HEK293 (cell line): ENCODE results near the gene LCE6A.

Experiments
- CTCF ChIA-PET: fragments of 350-600 bp; formaldehyde crosslinking; extraction: SDS; loops from one replicate; lab custom pipeline; 2021; ENCODE audit warnings: antibody characterized with exemption; lab: Yijun Ruan, JAX
- POLR2A ChIA-PET: fragments of 300-600 bp; formaldehyde crosslinking; extraction: SDS; loops from one replicate; lab custom pipeline; 2020; ENCODE audit warnings: antibody characterized with exemption, inconsistent platforms; lab: Yijun Ruan, JAX
- H3K27ac ChIP-seq: fragments of 200-500 bp; sonication (Bioruptor generic); 2 replicates; pipeline ENCODE4 v1.5.1; 2014; ENCODE audit warnings: low read depth, low read length, control low read depth, inconsistent platforms; ENCODE audit errors: extremely low read depth
- H3K36me3 ChIP-seq, 2 experiments: fragments of 200-500 bp in 1 of 2; sonication (Bioruptor generic) in 1 of 2; 1 replicate in 1 of 2; 2 replicates in 1 of 2; pipeline ENCODE4 v1.5.1; 2014 to 2017; ENCODE audit warnings: inconsistent platforms in 2 of 2, low read length in 2 of 2; ENCODE audit not compliant: control insufficient read depth in 2 of 2, insufficient read depth in 1 of 2
- H3K4me1 ChIP-seq: fragments of 200-500 bp; sonication (Bioruptor generic); 2 replicates; pipeline ENCODE4 v1.5.1; 2014; ENCODE audit warnings: mild to moderate bottlenecking, low read length, inconsistent platforms; ENCODE audit not compliant: control insufficient read depth, insufficient read depth
- H3K4me3 ChIP-seq: 2 replicates; pipeline ENCODE4 v1.5.1; 2011; ENCODE audit warnings: low read depth, mild to moderate bottlenecking, control low read depth, low read length, moderate library complexity
- H3K9me3 ChIP-seq: fragments of 200-500 bp; sonication (Bioruptor generic); 2 replicates; pipeline ENCODE4 v1.5.1; 2014; ENCODE audit warnings: low read depth, low read length, inconsistent platforms; ENCODE audit not compliant: control insufficient read depth, insufficient read depth
- AEBP2 ChIP-seq: fragments of 450-650 bp; formaldehyde crosslinking; IDR thresholded peaks from 2 replicates; pipeline ENCODE4 v1.5.1; 2016; ENCODE audit warnings: missing biosample characterization, missing genetic modification characterization, borderline replicate concordance
- GLI2 ChIP-seq: fragments of 450-650 bp; formaldehyde crosslinking; IDR thresholded peaks from 2 replicates; pipeline ENCODE4; 2017; ENCODE audit warnings: missing biosample characterization, missing genetic modification characterization, low read depth, borderline replicate concordance
- HOXC10 ChIP-seq: sonication (generic); formaldehyde crosslinking; IDR thresholded peaks from 2 replicates; pipeline ENCODE4 v1.8.1; 2023; ENCODE audit warnings: mild to moderate bottlenecking, missing genetic modification reagents
- PRDM10 ChIP-seq: fragments of 450-650 bp; formaldehyde crosslinking; IDR thresholded peaks from 2 replicates; pipeline ENCODE4 v1.5.1; 2016; ENCODE audit warnings: missing biosample characterization, missing genetic modification characterization
- WT1 ChIP-seq: fragments of 450-650 bp; formaldehyde crosslinking; IDR thresholded peaks from 2 replicates; pipeline ENCODE4 v1.5.1; 2016; ENCODE audit warnings: missing biosample characterization, missing genetic modification characterization
- ZFP41 ChIP-seq: fragments of 450-650 bp; formaldehyde crosslinking; IDR thresholded peaks from 2 replicates; pipeline ENCODE4 v1.5.1; 2016; ENCODE audit warnings: missing biosample characterization, missing genetic modification characterization, borderline replicate concordance
- ZNF138 ChIP-seq: fragments of 450-650 bp; formaldehyde crosslinking; IDR thresholded peaks from 2 replicates; pipeline ENCODE4 v1.5.1; 2016; ENCODE audit warnings: missing biosample characterization, missing genetic modification characterization, borderline replicate concordance
- ZNF146 ChIP-seq: fragments of 450-650 bp; formaldehyde crosslinking; IDR thresholded peaks from 2 replicates; pipeline ENCODE4 v1.5.1; 2016; ENCODE audit warnings: missing biosample characterization, missing genetic modification characterization
- ZNF223 ChIP-seq: fragments of 450-650 bp; formaldehyde crosslinking; IDR thresholded peaks from 2 replicates; pipeline ENCODE4 v1.5.1; 2016; ENCODE audit warnings: missing biosample characterization, missing genetic modification characterization
- ZNF280C ChIP-seq: fragments of 450-650 bp; formaldehyde crosslinking; IDR thresholded peaks from 2 replicates; pipeline ENCODE4 v1.5.1; 2016; ENCODE audit warnings: missing biosample characterization, missing genetic modification characterization
- ZNF311 ChIP-seq: fragments of 450-650 bp; formaldehyde crosslinking; IDR thresholded peaks from 2 replicates; pipeline ENCODE4 v1.5.1; 2017; ENCODE audit warnings: missing biosample characterization, missing genetic modification characterization, borderline replicate concordance
- ZNF335 ChIP-seq: fragments of 450-650 bp; formaldehyde crosslinking; conservative IDR thresholded peaks from 2 replicates; pipeline ENCODE4 v1.5.1; 2016; ENCODE audit warnings: missing biosample characterization, missing genetic modification characterization
- ZNF514 ChIP-seq: fragments of 450-650 bp; formaldehyde crosslinking; IDR thresholded peaks from 2 replicates; pipeline ENCODE4 v1.5.1; 2016; ENCODE audit warnings: missing biosample characterization, missing genetic modification characterization
- ZNF530 ChIP-seq: fragments of 450-650 bp; formaldehyde crosslinking; IDR thresholded peaks from 2 replicates; pipeline ENCODE4 v1.5.1; 2016; ENCODE audit warnings: low read depth, missing biosample characterization, missing genetic modification characterization
- ZNF549 ChIP-seq: fragments of 450-650 bp; IDR thresholded peaks from 2 replicates; pipeline ENCODE4 v1.5.1; 2018; ENCODE audit warnings: missing biosample characterization, missing genetic modification characterization, mild to moderate bottlenecking, inconsistent platforms, moderate library complexity
- ZNF629 ChIP-seq: fragments of 450-650 bp; formaldehyde crosslinking; IDR thresholded peaks from 2 replicates; pipeline ENCODE4 v1.5.1; 2017; ENCODE audit warnings: missing biosample characterization, missing genetic modification characterization
- ZNF645 ChIP-seq: fragments of 450-650 bp; formaldehyde crosslinking; IDR thresholded peaks from 2 replicates; pipeline ENCODE4; 2016; ENCODE audit warnings: missing biosample characterization, missing genetic modification characterization

Gene LCE6A

GRCh38 chr1:152884085-152884484, 41.4 kb downstream of the LCE6A start:
- TF ChIP-seq ZNF311 (no peak), AEBP2 (tag by site-specific recombination) (no peak), ZNF530 (no peak), ZNF645 (tag by site-specific recombination) (no peak), GLI2 (tag by site-specific recombination) (no peak), ZFP41 (tag by site-specific recombination) (no peak)
- TF ChIP-seq, all 188 proteins: peak for 0
- POLR2A ChIA-PET, result no interaction called here
- no peaks in the 10 kb centered on the region for H3K4me1 ChIP-seq
- CTCF ChIA-PET, result interaction anchor here (1.3 to 1.7 kb wide), 2 partner anchors 12 to 14 kb away, joined by 4 to 8 read pairs; no protein-coding TSS in a partner anchor
- H3K9me3 ChIP-seq, result no peaks in the 10 kb centered on the region
- H3K27ac ChIP-seq, result no peak overlapping the region
- H3K4me3 ChIP-seq, result no peak overlapping the region
- no peaks in the 10 kb centered on the region for H3K36me3 ChIP-seq

GRCh38 chr1:152884506-152884905, 41.9 kb downstream of the LCE6A start:
- Histone ChIP-seq H3K4me3 (no peak overlapping the region), H3K4me1 (no peaks in the 10 kb centered on the region), H3K9me3 (no peaks in the 10 kb centered on the region), H3K27ac (no peak overlapping the region), H3K36me3 (no peaks in the 10 kb centered on the region)
- ChIA-PET CTCF (interaction anchor here (1.3 to 1.7 kb wide), 2 partner anchors 12 to 14 kb away, joined by 4 to 8 read pairs; no protein-coding TSS in a partner anchor), POLR2A (no interaction called here)
- no peak for TF ChIP-seq ZNF549 (tag by site-specific recombination)
- no peak for TF ChIP-seq PRDM10
- TF ChIP-seq HOXC10 (CRISPR knock-in tag), result no peak
- no peak for TF ChIP-seq ZNF335 (tag by site-specific recombination)
- no peak for TF ChIP-seq ZNF280C (tag by site-specific recombination)
- no peak for TF ChIP-seq ZNF629 (tag by site-specific recombination)
- TF ChIP-seq ZNF223 (tag by site-specific recombination), result no peak
- no peak for TF ChIP-seq ZNF514 (tag by site-specific recombination)
- no peak for TF ChIP-seq ZNF146 (tag by site-specific recombination)
- no peak for TF ChIP-seq WT1 (tag by site-specific recombination)
- no peak for TF ChIP-seq ZNF138
